GM23248 (cell line): Measurements from ENCODE around the gene POU3F3.

Experiments used
- EZH2 ChIP-seq: fragments of 200-600 bp; sonication (generic); IDR thresholded peaks from 2 replicates; pipeline ENCODE4 v1.6.1; 2018; ENCODE audit warnings: antibody characterized with exemption, mild to moderate bottlenecking; ENCODE audit not compliant: insufficient read depth, poor library complexity, severe bottlenecking
- EZH2phosphoT487 ChIP-seq: fragments of 200-600 bp; sonication (generic); IDR thresholded peaks from 2 replicates; pipeline ENCODE4 v1.6.1; 2018; ENCODE audit warnings: antibody characterized with exemption, moderate library complexity, mild to moderate bottlenecking, low read depth; ENCODE audit not compliant: insufficient read depth

DNA sequence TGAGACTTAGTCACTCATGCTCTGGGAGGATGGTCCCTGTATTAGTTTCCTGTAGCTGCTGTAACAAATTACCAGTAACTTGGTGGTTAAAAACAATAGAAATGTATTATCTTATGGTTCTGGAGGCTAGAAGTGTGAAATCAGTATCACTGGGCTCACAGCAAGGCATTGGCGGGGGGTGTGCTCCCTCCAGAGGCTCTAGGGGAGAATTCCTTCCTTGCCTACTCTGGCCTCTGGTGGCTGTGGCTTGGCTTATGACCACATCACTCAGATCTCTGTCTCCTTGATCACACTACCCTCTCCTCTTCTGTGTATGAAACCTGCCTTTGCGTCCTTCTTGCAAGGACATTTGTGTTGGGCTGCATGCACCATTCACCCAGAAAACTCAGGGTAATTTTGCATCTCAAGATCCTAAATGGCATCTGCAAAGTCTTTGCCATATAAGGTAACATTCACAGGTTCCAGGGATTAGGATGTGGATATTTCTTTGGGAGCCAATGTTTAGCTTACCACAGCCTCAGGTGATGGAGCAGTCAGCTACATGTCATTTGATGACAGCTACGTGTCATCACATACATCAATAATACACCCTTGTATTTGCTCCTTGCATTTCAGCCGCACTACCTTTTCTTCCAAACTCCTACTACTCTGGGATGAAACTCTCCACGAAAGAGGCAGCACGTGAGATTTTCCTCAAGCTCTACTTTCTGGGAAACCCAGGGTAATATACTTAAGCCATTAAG, 49.6 kb upstream of the POU3F3 start:
- no peak for TF ChIP-seq EZH2
- no peak for TF ChIP-seq EZH2phosphoT487
